HEK293 (cell line): ENCODE data around the gene MPDU1.
A peak's percentile ranks its signal among the peaks of the same experiment; 100 is the strongest.

Experiments used
- CTCF ChIA-PET: fragments of 350-600 bp; formaldehyde crosslinking; extraction: SDS; loops from one replicate; lab custom pipeline; 2021; ENCODE audit warnings: antibody characterized with exemption; lab: Yijun Ruan, JAX
- POLR2A ChIA-PET: fragments of 300-600 bp; formaldehyde crosslinking; extraction: SDS; loops from one replicate; lab custom pipeline; 2020; ENCODE audit warnings: antibody characterized with exemption, inconsistent platforms; lab: Yijun Ruan, JAX
- H3K27ac ChIP-seq: fragments of 200-500 bp; sonication (Bioruptor generic); 2 replicates; pipeline ENCODE4 v1.5.1; 2014; ENCODE audit warnings: low read depth, low read length, control low read depth, inconsistent platforms; ENCODE audit errors: extremely low read depth
- H3K36me3 ChIP-seq, 2 experiments: fragments of 200-500 bp in 1 of 2; sonication (Bioruptor generic) in 1 of 2; 1 replicate in 1 of 2; 2 replicates in 1 of 2; pipeline ENCODE4 v1.5.1; 2014 to 2017; ENCODE audit warnings: inconsistent platforms in 2 of 2, low read length in 2 of 2; ENCODE audit not compliant: control insufficient read depth in 2 of 2, insufficient read depth in 1 of 2
- H3K4me1 ChIP-seq: fragments of 200-500 bp; sonication (Bioruptor generic); 2 replicates; pipeline ENCODE4 v1.5.1; 2014; ENCODE audit warnings: mild to moderate bottlenecking, low read length, inconsistent platforms; ENCODE audit not compliant: control insufficient read depth, insufficient read depth
- H3K4me3 ChIP-seq: 2 replicates; pipeline ENCODE4 v1.5.1; 2011; ENCODE audit warnings: low read depth, mild to moderate bottlenecking, control low read depth, low read length, moderate library complexity
- H3K9me3 ChIP-seq: fragments of 200-500 bp; sonication (Bioruptor generic); 2 replicates; pipeline ENCODE4 v1.5.1; 2014; ENCODE audit warnings: low read depth, low read length, inconsistent platforms; ENCODE audit not compliant: control insufficient read depth, insufficient read depth
- BCL11B ChIP-seq: fragments of 450-650 bp; formaldehyde crosslinking; IDR thresholded peaks from 2 replicates; pipeline ENCODE4 v1.5.1; 2016; ENCODE audit warnings: low read depth, missing biosample characterization, missing genetic modification characterization
- CTCF ChIP-seq: fragments of 450-650 bp; formaldehyde crosslinking; IDR thresholded peaks from 2 replicates; pipeline ENCODE4 v1.5.1; 2016; ENCODE audit warnings: missing biosample characterization, missing genetic modification characterization
- KLF10 ChIP-seq: fragments of 450-650 bp; IDR thresholded peaks from 2 replicates; pipeline ENCODE4 v1.5.1; 2018; ENCODE audit warnings: missing biosample characterization, mild to moderate bottlenecking, missing genetic modification characterization
- TRIM28 ChIP-seq: IDR thresholded peaks from 2 replicates; pipeline ENCODE4 v1.6.1; 2011; ENCODE audit warnings: low read length, control low read depth, borderline replicate concordance
- ZNF175 ChIP-seq: fragments of 450-650 bp; formaldehyde crosslinking; IDR thresholded peaks from 2 replicates; pipeline ENCODE4 v1.5.1; 2016; ENCODE audit warnings: missing biosample characterization, missing genetic modification characterization
- ZNF24 ChIP-seq: fragments of 450-650 bp; formaldehyde crosslinking; IDR thresholded peaks from 2 replicates; pipeline ENCODE4 v1.5.1; 2016; ENCODE audit warnings: missing biosample characterization, missing genetic modification characterization
- ZNF248 ChIP-seq: fragments of 450-650 bp; formaldehyde crosslinking; IDR thresholded peaks from 2 replicates; pipeline ENCODE4 v1.5.1; 2017; ENCODE audit warnings: missing biosample characterization, missing genetic modification characterization
- ZNF280C ChIP-seq: fragments of 450-650 bp; formaldehyde crosslinking; IDR thresholded peaks from 2 replicates; pipeline ENCODE4 v1.5.1; 2016; ENCODE audit warnings: missing biosample characterization, missing genetic modification characterization
- ZNF324 ChIP-seq: fragments of 450-650 bp; formaldehyde crosslinking; IDR thresholded peaks from 2 replicates; pipeline ENCODE4 v1.5.1; 2016; ENCODE audit warnings: missing biosample characterization, missing genetic modification characterization
- ZNF704 ChIP-seq: fragments of 450-650 bp; formaldehyde crosslinking; IDR thresholded peaks from 2 replicates; pipeline ENCODE4 v1.5.1; 2016; ENCODE audit warnings: missing biosample characterization, missing genetic modification characterization
- ZNF785 ChIP-seq: fragments of 450-650 bp; formaldehyde crosslinking; IDR thresholded peaks from 2 replicates; pipeline ENCODE4 v1.5.1; 2016; ENCODE audit warnings: missing biosample characterization, missing genetic modification characterization
- ZNF792 ChIP-seq: fragments of 450-650 bp; formaldehyde crosslinking; IDR thresholded peaks from 2 replicates; pipeline ENCODE4 v1.5.1; 2016; ENCODE audit warnings: missing biosample characterization, missing genetic modification characterization

MPDU1 gene

GRCh38 chr17:7627250-7628121 is 43.8 kb downstream of the MPDU1 start, which contains the start of gene SAT2 (continued):
- no peak for TF ChIP-seq ZNF24 (tag by site-specific recombination)
- TF ChIP-seq, all 188 proteins: peak for 40

- ChIA-PET POLR2A (interaction anchor here (1.3 to 9.6 kb wide), 3 partner anchors 15 to 57 kb away, joined by 5 to 215 read pairs (median 10); partner anchors contain the start of genes ATP1B2, FXR2, TP53 and WRAP53), CTCF (interaction anchor here (0.6 to 10.7 kb wide), 8 partner anchors 10 to 427 kb away, joined by 4 to 207 read pairs (median 8); partner anchors contain the start of genes ATP1B2, FXR2, TP53 and WRAP53)
- Histone ChIP-seq H3K27ac (no peak within 1 kb of the TSS), H3K4me3 (no peak within 1 kb of the TSS), H3K9me3 (no peaks in the 10 kb centered on the region), H3K36me3 (peaks cover 0 to 8% of the 10 kb centered on the region in 2 experiments; a peak in 2 of 3 replicates), H3K4me1 (peaks cover 3% of the 10 kb centered on the region; the same call in 1 of the 2 replicates)
- TF ChIP-seq ZNF175 (tag by site-specific recombination) (no peak), BCL11B (tag by site-specific recombination) (0 out of 2 replicates have a peak, but pooled peaks have one; percentile 50), ZNF785 (no peak), ZNF704 (no peak), ZNF792 (no peak), ZNF248 (tag by site-specific recombination) (no peak), KLF10 (tag by site-specific recombination) (no peak)
Measured at GRCh38 chr17:7629939-7630571, 46.4 kb downstream of the MPDU1 start, which contains the start of gene SHBG. TSS of gene SHBG (plus strand) at chr17:7630135. CDS start at chr17:7630173, 38 bp downstream.

- H3K36me3 ChIP-seq, result no peaks in the 10 kb centered on the region
- CTCF ChIA-PET, result interaction anchor here (0.5 to 10.7 kb wide), 29 partner anchors 8 to 506 kb away, joined by 3 to 207 read pairs (median 5); partner anchors contain the start of genes ATP1B2, FXR2, MPDU1 and NAA38
Measured at GRCh38 chr17:7631398-7632380, 48.0 kb downstream of the MPDU1 start.

More at GRCh38 chr17:7631398-7632380, 48.0 kb downstream of the MPDU1 start:
- H3K4me1 ChIP-seq, result peaks cover 3% of the 10 kb centered on the region; the same call in 1 of the 2 replicates
- no peak overlapping the region for H3K4me3 ChIP-seq
- no peaks in the 10 kb centered on the region for H3K9me3 ChIP-seq
- POLR2A ChIA-PET, result interaction anchor here (0.5 to 9.6 kb wide), 6 partner anchors 12 to 61 kb away, joined by 3 to 215 read pairs (median 6); partner anchors contain the start of genes ATP1B2, FXR2, MPDU1 and TP53
- TF ChIP-seq CTCF (tag by site-specific recombination), result no peak
- TF ChIP-seq TRIM28, result no peak
- TF ChIP-seq ZNF324 (tag by site-specific recombination), result no peak
- no peak for TF ChIP-seq ZNF280C (tag by site-specific recombination)
- H3K27ac ChIP-seq, result peak overlapping the region; percentile 5; the same call in 1 of the 2 replicates
